Natural killer cell (primary cell): ENCODE measurements around the gene UBC. TPM values are rescaled to one million over a fixed set of nuclear protein-coding genes. Genes with fewer than 3 reads are reported as not detected.

Source experiments
- ATAC-seq, 3 donors: fragments of 150-1000 bp in 2 of 3; fragments of 200-7000 bp in 1 of 3; cut with Tn5 transposase; 1 replicate in 1 of 3; 2 replicates in 2 of 3; pipeline ENCODE4 v1.10.0; 2021; ENCODE audit warnings: mild to moderate bottlenecking in 2 of 3, moderate library complexity in 2 of 3
- DNase-seq, 2 donors: peaks; one replicate each; pipeline versions ENCODE4 v3.0.0 to v3.0.0-alpha.2; 2013 to 2021; ENCODE audit warnings: mixed read lengths in 1 of 2
- H3K27ac ChIP-seq: one replicate; pipeline ENCODE4 v1.5.1; 2013; ENCODE audit warnings: mild to moderate bottlenecking, low read length
- H3K27me3 ChIP-seq: one replicate; pipeline ENCODE4 v1.6.1; 2013; ENCODE audit warnings: low read length; ENCODE audit not compliant: control insufficient read depth, insufficient read depth
- H3K36me3 ChIP-seq: one replicate; pipeline ENCODE4 v1.6.1; 2013; ENCODE audit warnings: low read length; ENCODE audit not compliant: control insufficient read depth, insufficient read depth
- H3K4me1 ChIP-seq: one replicate; pipeline ENCODE4 v1.6.1; 2013; ENCODE audit warnings: low read length; ENCODE audit not compliant: control insufficient read depth, insufficient read depth
- H3K4me3 ChIP-seq: one replicate; pipeline ENCODE4 v1.5.1; 2013; ENCODE audit warnings: low read length
- H3K9me3 ChIP-seq: one replicate; pipeline ENCODE4 v1.6.1; 2013; ENCODE audit warnings: low read length; ENCODE audit not compliant: control insufficient read depth, insufficient read depth
- H3K27ac Mint-ChIP-seq, 2 donors: one replicate each; pipeline ENCODE4 v1.8.0; 2022; ENCODE audit warnings: mild to moderate bottlenecking in 2 of 2, mixed read lengths in 2 of 2, moderate library complexity in 1 of 2
- H3K27me3 Mint-ChIP-seq, 2 donors: one replicate each; pipeline ENCODE4 v1.8.0; 2022; ENCODE audit warnings: low read depth in 2 of 2, mixed read lengths in 2 of 2
- H3K36me3 Mint-ChIP-seq: one replicate; pipeline ENCODE4 v1.8.0; 2022; ENCODE audit warnings: mixed read lengths
- H3K4me1 Mint-ChIP-seq, 2 donors: one replicate each; pipeline ENCODE4 v1.8.0; 2022; ENCODE audit warnings: mixed read lengths in 2 of 2
- H3K4me3 Mint-ChIP-seq: one replicate; pipeline ENCODE4 v1.8.0; 2022; ENCODE audit warnings: mild to moderate bottlenecking, moderate library complexity, mixed read lengths
- H3K9me3 Mint-ChIP-seq, 2 donors: one replicate each; pipeline ENCODE4 v1.8.0; 2022; ENCODE audit warnings: mixed read lengths in 2 of 2
- WGBS: methylation state at CpG from one replicate; pipeline ENCODE4 v1.1.7; 2013; ENCODE audit warnings: missing lambda C conversion rate; ENCODE audit not compliant: insufficient coverage; 5-methylcytosine and 5-hydroxymethylcytosine counted together
- intact Hi-C: fragments of 100-400 bp; cut with micrococcal nuclease; formaldehyde crosslinking; loops from one replicate; pipeline ENCODE4 v1.14.2; 2022
- total RNA-seq, 4 donors: library from RNA; stranded (reverse); fragments of 120-200 nt in 1 of 4; gene quantifications; one replicate each; pipeline versions ENCODE4 v1.2.3 to v1.2.4, GENCODE V29; 2013 to 2022
- TF ChIP-seq, protein P1 (sequence below): fragments of 200-600 bp; IDR thresholded peaks from one replicate; pipeline ENCODE4 v1.8.0; 2022; ENCODE audit warnings: antibody characterized with exemption

The UBC gene
- total RNA-seq, 3 donors from 2014 or later (not counting 1 experiment from before 2014, with no cell fraction given), result 1,276 to 1,737 (median 1,334) TPM

DNA sequence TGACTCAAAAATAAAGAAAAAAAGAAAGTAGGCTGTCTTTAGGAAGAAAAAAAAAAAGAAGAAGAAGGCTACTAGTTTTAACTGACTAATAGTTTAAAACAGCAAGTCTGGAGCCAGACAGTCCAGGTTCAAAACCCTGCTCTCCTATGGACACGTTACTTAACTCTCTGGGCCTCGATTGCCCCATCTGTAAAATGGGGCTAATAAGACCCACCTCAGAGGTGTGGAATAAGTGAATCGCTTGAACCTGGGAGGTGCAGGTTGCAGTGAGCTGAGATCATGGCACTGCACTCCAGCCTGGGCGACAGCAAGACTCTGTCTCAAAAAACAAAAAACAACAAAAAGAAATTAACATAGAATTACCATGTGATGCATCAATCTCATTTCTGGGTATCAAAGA lies 40.3 kb downstream of the UBC start:
- peaks cover 13 to 22% of the 10 kb centered on the region in 2 donors for H3K27me3 Mint-ChIP-seq
- TF ChIP-seq, protein P1, sequence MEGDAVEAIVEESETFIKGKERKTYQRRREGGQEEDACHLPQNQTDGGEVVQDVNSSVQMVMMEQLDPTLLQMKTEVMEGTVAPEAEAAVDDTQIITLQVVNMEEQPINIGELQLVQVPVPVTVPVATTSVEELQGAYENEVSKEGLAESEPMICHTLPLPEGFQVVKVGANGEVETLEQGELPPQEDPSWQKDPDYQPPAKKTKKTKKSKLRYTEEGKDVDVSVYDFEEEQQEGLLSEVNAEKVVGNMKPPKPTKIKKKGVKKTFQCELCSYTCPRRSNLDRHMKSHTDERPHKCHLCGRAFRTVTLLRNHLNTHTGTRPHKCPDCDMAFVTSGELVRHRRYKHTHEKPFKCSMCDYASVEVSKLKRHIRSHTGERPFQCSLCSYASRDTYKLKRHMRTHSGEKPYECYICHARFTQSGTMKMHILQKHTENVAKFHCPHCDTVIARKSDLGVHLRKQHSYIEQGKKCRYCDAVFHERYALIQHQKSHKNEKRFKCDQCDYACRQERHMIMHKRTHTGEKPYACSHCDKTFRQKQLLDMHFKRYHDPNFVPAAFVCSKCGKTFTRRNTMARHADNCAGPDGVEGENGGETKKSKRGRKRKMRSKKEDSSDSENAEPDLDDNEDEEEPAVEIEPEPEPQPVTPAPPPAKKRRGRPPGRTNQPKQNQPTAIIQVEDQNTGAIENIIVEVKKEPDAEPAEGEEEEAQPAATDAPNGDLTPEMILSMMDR, result no peak
- ATAC-seq (no peak), DNase-seq (no peak)
- Histone ChIP-seq H3K9me3 (no peaks in the 10 kb centered on the region), H3K4me1 (peaks cover 2% of the 10 kb centered on the region), H3K27me3 (no peaks in the 10 kb centered on the region), H3K4me3 (no peak overlapping the region), H3K27ac (no peak overlapping the region), H3K36me3 (no peaks in the 10 kb centered on the region)
- peaks cover 0 to 2% of the 10 kb centered on the region in 2 donors for H3K4me1 Mint-ChIP-seq
- intact Hi-C loops, result no loop called here
- H3K4me3 Mint-ChIP-seq, result no peak overlapping the region
- no peaks in the 10 kb centered on the region for H3K36me3 Mint-ChIP-seq
- H3K9me3 Mint-ChIP-seq, result no peaks in the 10 kb centered on the region
- 84% methylated on average over 4 of the region's 4 CpGs for WGBS
- H3K27ac Mint-ChIP-seq, result no peak overlapping the region

DNA sequence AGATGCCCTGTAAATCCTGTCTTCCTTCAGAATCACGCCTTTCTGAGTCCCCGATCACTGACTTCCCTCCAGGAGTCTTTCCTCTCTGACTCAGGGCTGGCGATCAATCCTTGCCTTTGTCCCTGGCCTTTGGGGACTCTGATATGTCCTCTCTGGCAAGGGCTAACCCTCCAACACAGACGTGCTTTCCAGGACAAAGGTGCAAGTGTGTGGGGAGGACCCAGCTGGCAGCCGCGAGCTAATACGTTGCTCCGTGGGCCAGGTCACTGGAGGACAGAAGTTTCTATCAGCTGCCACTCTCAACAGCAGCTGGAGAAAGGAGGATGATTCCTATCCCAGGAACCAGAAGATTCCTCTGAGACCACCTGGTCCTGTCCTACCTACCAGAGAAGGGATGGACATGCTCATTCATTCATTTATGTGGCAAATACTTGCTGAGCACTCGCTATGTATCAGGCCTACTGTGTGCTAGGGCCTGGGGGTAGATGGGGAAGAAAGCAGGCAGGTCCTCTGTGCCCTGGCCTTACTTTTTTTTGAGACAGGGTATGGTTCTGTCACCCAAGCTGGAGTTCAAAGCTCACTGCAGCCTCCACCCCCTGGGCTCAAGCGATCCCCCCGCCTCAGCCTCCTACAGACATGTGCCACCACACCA lies 42.3 kb downstream of the UBC start:
- Histone ChIP-seq H3K27me3 (no peaks in the 10 kb centered on the region), H3K36me3 (no peaks in the 10 kb centered on the region), H3K4me3 (no peak overlapping the region), H3K4me1 (peaks cover 7% of the 10 kb centered on the region), H3K27ac (no peak overlapping the region), H3K9me3 (no peaks in the 10 kb centered on the region)
- Mint-ChIP-seq H3K27ac (no peak overlapping the region), H3K9me3 (no peaks in the 10 kb centered on the region), H3K36me3 (no peaks in the 10 kb centered on the region), H3K27me3 (peaks cover 22 to 34% of the 10 kb centered on the region in 2 donors), H3K4me3 (no peak overlapping the region), H3K4me1 (peaks cover 0 to 10% of the 10 kb centered on the region in 2 donors)
- TF ChIP-seq, protein P1, result no peak
- WGBS, result 96% methylated on average over 11 of the region's 11 CpGs
- no peak for ATAC-seq
- intact Hi-C loops, result no loop called here
- no peak for DNase-seq

DNA sequence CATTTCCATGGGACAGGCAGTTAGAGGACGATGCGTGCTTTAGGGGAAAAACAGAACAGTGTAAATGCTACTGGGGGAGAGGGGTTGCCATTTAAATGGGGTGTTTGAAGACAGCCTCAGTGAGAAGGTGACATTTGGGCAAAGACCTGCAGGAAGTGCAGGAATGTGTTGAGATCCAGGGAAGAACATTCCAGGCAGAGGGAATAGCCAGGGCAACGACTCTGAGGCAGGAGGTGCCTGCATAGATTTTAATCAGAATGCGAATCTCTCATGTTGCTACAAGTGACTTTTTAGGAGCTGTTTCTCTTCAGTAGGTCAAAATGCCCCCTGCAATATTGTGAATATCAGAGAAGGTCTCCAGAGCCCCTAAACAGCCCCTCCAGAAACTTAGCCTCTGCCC lies 43.2 kb downstream of the UBC start:
- Histone ChIP-seq H3K36me3 (no peaks in the 10 kb centered on the region), H3K4me1 (peaks cover 7% of the 10 kb centered on the region), H3K27me3 (no peaks in the 10 kb centered on the region), H3K27ac (no peak overlapping the region), H3K9me3 (no peaks in the 10 kb centered on the region), H3K4me3 (no peak overlapping the region)
- no peak for DNase-seq
- Mint-ChIP-seq H3K36me3 (no peaks in the 10 kb centered on the region), H3K4me3 (no peak overlapping the region), H3K27ac (no peak overlapping the region), H3K27me3 (peaks cover 22 to 39% of the 10 kb centered on the region in 2 donors), H3K9me3 (no peaks in the 10 kb centered on the region), H3K4me1 (peaks cover 0 to 10% of the 10 kb centered on the region in 2 donors)
- intact Hi-C loops, result no loop called here
- no peak for ATAC-seq
- 92% methylated on average over 4 of the region's 4 CpGs for WGBS
- TF ChIP-seq, protein P1, result no peak

GRCh38 chr12:124870515-124870914 lies 43.9 kb downstream of the UBC start:
- H3K4me1 ChIP-seq, result peaks cover 7% of the 10 kb centered on the region
- intact Hi-C loops, result no loop called here
- DNase-seq, result no peak
- no peaks in the 10 kb centered on the region for H3K36me3 ChIP-seq
- Mint-ChIP-seq H3K4me1 (peaks cover 0 to 10% of the 10 kb centered on the region in 2 donors), H3K4me3 (no peak overlapping the region), H3K27ac (no peak overlapping the region), H3K27me3 (peaks cover 22 to 36% of the 10 kb centered on the region in 2 donors), H3K9me3 (no peaks in the 10 kb centered on the region), H3K36me3 (no peaks in the 10 kb centered on the region)
- no peak overlapping the region for H3K4me3 ChIP-seq
- H3K9me3 ChIP-seq, result no peaks in the 10 kb centered on the region
- TF ChIP-seq, protein P1, result no peak
- no peaks in the 10 kb centered on the region for H3K27me3 ChIP-seq
- no peak for ATAC-seq
- H3K27ac ChIP-seq, result no peak overlapping the region
- WGBS, result 82% methylated on average over 4 of the region's 4 CpGs
